ENCODE measurements around the gene CSH2.
"Not testable (repeated sequence)": the region's sequence is repeated elsewhere in the genome, so short reads cannot be mapped to it uniquely, and the experiment has no call there.

DNA sequence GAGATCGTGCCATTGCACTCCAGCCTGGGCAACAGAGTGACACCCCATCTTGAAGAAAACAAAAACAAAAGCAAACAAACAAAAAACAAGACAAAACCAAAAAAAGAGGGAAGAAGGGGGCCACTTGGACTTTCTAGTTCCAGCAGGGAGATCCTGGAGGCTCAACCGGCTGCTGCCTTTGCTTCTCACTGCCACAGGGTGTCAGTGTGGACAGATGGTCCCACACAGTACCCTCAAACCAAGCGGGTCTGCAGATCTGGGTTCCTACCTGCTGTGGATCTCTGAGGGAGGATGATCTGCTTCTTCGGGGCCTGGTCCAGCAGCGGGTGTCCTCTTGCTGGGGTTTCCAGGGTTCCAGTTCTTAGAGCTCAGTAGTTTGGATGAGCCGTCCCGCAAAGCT is 6.9 kb downstream of the CSH2 start:
- TF ChIP-seq, protein P1, sequence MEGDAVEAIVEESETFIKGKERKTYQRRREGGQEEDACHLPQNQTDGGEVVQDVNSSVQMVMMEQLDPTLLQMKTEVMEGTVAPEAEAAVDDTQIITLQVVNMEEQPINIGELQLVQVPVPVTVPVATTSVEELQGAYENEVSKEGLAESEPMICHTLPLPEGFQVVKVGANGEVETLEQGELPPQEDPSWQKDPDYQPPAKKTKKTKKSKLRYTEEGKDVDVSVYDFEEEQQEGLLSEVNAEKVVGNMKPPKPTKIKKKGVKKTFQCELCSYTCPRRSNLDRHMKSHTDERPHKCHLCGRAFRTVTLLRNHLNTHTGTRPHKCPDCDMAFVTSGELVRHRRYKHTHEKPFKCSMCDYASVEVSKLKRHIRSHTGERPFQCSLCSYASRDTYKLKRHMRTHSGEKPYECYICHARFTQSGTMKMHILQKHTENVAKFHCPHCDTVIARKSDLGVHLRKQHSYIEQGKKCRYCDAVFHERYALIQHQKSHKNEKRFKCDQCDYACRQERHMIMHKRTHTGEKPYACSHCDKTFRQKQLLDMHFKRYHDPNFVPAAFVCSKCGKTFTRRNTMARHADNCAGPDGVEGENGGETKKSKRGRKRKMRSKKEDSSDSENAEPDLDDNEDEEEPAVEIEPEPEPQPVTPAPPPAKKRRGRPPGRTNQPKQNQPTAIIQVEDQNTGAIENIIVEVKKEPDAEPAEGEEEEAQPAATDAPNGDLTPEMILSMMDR (IDR thresholded peaks at IDR 0.05; ENCODE audit: insufficient read depth, low read length, poor library complexity, severe bottlenecking): not testable (repeated sequence)
- TF ChIP-seq EZH2phosphoT487 (conservative IDR thresholded peaks at IDR 0.05; ENCODE audit: low read length): not testable (repeated sequence)
